NCI-H2227 (cell line): ENCODE data around the gene PNPLA7.

Experiments
- DNase-seq: peaks from one replicate; lab custom pipeline; 2025; ENCODE audit not compliant: unreplicated experiment; lab: John Stamatoyannopoulos, UW

PNPLA7 gene

DNA sequence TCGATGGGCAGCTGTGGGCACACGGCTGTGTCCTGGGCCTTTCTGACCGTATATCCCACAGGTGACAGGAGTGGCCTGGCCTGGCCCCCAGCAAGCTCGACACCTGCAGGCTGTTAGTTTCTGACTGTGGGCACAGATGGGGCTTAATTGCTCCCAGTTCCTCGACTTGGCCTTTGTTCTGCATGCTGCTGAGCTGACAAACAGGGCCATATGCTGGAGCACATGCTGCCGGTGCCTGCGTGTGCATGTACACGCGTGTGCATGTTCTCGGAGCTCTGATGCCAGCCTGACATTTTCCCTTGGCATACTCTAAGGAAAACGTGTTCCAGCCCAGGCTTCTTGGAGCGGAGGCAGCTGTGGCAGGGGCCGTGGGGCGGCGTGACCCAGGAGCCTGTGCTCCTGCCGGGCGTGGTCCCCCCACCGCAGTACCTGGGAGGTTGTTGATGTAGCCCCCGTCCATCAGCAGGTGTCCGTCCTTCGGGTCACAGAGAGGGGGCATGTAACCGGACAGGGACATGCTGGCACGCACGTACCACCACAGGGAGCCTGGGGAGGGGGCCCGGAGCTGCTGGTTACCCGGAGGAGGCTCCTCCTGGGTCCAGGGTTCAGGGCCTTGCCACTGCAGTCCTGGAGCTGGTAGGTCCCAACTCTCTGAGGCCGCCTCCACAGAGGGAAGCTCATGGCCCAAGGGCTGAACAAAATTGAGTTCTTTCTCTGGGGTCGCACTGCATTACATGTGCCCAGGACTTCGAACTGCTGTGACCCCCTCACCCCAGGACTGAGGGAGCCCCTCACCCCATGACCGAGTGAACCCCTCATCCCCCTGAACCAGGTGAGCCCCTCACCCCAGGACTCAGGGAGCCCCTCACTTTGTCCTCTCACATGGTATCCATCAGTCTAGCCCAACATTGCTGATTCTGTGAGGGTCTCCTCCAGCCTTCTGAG lies 86.9 kb downstream of the PNPLA7 start:
- no peak for DNase-seq

DNA sequence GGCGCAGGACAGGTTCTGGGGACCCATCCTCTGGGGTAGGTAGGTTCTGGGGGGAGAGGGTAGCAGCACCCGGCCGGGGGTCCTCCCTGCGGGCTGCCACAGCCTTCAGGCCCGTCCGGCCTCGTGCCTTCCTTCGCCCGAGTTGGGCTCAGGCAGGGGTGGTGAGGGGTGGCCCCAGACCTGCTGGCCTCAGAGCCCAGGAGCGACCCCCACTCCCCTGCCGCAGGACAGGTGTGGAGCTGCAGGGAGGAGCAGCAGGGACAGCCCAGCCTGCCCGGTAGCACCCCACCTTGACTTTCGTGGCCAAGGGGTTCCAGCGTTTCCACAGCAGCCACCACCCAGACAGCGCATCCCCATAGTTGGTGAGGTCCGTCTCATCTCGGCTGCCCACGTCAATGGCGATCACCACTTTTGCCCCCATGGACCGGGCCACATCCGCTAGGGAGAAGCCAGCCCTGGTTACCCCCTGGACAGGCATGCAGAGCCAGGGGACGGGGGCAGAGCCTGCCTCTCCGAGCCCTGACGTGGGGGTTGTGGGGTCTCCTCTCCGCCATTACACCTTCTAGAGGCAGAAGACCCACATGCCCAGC lies 87.7 kb downstream of the PNPLA7 start:
- DNase-seq, result no peak

DNA sequence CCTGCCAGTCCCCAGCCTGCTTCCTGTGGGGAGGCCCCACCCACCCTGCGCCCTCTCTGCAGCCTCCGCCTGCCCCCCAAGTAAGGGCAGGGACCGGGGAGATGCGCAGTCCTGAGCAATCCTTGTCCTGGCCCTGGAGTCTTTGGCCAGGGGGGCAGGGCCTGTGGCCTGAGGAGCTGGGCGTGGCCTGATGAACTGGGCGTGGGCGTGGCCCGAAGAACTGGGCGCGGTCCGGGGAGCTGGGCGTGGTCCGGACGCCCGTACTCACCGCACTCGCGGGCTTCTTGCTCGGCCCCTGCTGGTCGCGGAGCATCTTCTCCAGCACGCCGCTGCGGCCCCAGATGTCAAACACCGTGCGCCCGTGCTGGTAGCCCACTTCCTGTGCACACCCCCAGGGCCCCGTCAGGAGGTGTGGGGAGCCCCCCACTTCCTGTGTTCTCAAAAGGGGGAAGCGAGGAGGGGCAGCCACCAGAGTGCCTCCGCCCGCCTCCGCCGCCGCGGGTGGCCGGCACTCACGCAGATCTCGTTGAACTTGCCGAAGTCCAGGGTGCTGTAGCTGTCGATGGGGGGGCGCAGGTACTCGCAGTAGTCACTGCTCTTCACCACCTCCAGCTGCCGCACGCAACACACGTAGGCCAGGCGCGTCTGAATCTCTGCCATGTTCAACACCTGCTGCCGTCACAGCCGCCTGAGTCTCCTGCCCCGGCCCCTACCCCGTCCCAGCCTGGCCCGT lies 88.4 kb downstream of the PNPLA7 start:
- DNase-seq, result no peak

DNA sequence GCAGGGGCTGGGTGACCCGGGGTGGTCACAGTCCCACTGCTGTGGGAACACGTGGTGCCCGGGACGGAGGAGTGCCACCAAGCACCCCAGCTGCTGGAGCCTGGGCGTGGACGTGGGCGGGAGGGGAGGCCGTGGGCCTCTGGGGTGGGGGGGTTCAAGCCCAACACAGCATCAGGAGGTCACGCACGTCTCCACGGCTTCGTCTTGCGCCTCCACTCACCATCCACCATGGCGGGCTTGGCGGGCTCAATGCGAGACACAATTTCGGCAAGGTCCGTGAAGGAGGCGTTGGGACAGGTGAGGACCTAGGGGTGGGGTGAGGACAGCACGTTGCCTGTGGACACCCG lies 88.9 kb downstream of the PNPLA7 start:
- DNase-seq, result no peak

DNA sequence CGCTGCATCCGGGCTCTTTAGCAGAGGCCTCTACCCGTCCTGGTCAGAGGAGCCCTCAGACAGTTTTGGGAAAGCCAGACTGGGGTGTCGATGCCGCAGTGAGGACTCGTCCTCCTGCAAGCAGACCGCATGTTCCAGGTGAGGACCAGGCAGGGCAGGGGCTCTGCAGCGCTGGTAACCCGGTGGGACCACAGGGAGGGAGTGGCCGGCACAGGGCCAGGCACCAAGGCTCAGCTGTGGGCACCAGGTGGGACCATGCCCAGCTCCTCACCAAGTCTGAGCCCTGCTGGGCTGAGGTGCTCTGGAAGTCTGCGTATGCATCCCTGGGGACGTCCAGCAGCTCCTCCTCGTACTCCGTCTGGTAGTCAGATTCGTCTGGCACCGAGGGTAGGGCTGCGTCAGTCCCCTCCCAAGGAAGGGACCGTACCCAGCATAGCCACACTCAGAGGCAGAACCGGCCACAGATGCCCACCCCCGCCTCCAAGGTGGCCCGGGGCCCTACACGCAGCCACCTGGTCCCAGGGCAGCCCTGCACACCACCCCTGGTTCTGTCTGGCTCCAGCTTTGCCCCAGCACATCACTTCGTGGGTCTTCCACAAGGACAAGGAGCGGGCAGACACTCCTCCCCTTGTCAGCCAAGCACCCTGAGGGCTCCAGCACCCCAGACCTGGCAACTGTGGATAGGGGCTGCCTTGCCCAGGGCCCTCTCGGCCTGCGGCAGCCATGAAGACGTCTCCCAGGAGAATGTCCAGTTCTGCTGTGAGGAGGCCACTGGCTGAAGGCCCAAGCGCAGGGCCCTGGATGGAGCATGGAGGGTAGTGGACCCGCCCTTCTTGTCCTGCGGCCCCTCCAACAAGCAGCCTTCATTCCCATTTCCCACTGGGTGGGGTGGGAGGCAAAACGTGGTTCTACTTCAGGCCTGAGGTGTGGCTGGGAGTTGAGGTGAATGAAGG lies 89.6 kb downstream of the PNPLA7 start:
- DNase-seq, result no peak

DNA sequence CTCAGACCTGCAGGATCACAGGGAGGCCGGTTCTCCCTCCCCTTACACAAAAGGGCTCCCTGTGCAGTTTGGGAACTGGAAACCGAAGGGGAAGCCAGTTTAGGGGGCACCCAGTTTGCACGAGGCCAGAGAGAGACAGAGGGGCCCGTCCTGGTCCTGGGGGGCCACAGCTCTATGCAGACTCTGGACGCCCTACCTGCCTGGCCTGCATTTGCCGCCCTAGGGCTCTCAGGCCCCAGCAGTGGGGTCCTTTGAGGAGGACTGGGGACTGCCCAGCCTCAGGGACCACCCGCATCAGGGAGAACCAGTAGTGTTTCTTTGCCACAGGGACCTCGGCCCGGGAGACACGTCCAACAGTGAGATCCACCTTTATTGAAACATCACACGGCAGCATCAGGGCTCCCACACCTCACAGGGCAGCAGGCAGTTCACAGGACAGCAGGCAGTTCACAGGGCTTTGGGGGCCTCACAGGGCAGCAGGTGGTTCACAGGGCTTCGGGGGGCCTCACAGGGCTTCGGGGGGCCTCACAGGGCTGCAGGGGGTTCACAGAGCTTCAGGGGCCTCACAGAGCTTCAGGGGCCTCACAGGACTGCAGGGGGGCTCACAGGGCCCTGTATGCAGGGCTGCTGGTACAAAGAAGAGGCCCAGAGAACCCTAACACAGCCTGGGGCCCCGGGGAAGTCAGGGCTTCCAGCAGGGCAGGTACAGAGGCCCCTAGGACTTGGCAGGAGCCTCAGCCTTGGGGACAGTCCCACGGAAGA lies 90.4 kb downstream of the PNPLA7 start:
- no peak for DNase-seq

DNA sequence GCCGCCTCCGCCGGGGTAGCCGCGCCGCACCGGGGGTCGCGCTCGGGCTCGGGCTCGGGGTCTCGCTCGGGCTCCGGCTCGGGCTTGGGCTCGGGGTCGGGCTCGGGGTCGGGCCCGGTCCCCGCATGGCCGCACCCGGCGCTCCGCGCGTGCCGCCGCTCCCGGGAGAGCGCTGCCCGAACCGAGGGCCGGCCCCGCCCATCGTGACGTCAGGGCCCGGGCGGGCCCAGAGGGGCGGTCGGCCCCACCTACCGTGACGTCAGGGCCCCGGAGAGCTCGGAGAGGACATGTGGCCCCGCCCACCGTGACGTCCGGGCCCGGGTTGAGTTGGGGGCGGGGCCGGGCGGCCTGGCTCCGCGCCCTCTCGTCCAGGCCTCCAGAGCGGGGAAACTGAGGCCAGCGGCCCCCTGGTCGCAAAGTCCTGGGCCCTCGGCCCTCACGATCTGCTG lies 91.0 kb downstream of the PNPLA7 start, which contains the start of gene NSMF:
NSMF (minus strand) TSS at position 183 of the 449 bp plus-strand sequence. CDS start 232 bp downstream, outside the sequence.
- DNase-seq, result peak; percentile 94

DNA sequence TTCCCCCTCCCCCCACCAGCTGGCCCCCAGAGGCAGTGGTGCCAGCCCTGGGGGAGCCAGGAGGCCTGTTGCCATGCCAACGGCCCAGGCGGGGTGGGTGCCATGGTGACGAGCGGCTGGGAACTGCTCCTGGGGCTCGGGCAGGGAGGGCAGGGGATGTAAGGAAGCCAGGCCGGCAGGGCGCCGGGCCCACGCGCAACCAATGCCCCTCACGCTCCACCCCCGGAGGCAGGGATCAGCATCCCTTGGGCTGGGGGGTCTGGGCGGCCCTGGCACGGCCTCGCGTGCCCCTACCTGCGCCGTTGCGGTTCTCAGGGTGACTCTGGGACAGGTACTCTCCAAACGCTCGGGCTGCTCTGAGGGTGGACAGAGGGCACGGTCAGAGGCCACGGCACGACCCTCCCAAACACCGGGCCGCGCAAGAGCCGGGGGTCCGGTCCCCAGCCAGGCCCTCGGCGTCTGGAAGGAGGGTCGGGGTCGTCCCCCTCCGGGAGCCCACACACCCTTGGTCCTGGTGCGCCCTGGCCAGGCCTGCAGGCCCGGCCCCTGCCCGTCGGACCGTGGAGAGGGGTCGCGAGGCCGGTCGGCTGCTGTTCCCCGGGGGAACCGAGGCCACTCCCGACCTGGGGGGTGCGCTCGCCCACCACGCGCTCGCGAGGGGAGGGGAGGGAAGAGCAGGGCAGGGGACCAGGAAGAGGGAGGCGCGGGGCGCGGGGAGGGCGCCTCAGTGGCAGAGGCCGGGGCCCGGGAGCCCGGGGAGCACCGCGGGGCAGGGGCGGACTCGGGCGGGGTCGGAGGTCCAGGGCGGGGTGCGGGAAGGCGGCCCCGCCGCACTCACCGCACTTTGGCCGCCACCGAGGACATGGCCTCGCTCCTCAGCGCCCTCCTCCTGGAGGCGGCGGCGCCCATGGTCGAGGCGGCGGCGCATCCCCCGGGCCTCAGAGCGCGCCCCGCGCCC lies 91.7 kb downstream of the PNPLA7 start:
- peak; percentile 61 for DNase-seq

DNA sequence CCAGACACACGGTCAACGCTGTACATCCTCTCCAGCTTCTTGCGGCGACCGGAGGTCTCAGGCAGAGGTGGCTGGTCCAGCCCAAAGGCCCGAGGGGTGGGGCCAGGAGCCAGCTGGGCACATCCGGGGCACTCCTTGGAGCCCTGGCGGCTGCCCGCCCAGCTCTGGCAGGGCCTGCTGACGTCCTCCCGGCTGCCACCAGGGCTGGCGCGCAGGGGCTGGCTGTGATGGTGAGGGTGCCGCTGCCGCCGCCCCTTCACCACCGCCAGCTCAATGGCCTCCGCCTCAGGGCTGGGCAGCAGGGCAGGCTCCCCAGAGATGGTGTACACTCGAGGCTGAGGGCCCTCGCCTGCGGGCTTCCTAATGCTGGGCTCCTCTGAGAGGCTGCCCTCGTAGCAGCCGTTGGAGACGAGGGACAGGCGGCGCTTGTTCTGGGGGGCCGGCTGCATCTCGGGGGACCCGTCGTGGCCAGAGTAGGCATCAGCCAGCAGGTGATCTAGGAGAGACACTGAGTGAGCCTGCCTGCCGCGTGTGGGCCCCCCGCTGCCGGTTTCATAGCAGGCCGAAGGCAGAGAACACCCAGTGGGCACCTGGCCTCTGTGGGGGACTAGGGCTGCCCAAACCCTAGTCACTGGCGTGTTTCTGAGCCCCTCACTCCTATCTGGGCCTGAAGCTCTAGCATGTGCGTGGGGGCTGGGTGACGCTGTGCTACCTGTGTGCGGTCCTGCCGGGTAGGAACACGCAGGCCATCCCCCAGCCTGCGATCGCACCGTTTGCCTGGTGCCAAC lies 92.6 kb downstream of the PNPLA7 start:
- no peak for DNase-seq

DNA sequence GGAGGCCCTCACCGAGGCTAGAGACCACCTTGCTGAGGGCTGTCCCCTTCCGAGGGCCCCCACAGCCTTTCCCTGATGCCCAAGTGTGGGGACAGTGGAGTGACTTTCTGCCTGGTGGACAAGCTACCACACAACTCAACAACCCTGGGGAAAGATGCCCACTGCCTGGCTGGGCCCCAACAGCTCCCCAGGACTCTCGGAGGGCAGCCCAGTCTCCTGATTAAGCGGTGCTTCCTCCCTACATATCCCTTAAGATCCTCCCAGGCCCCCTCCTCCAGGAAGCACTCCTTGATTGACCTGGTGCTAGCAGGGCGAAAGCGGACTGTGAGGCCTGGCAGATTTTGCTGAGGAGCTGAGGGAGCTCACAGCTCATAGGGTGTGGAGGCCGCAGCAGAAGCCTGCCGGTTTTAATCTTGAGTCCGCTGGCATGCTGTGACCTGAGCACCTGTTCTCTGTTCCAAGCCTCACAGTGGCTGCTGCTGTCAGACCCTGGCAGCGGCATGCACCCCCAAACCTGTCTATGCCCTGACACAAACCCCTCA lies 93.3 kb downstream of the PNPLA7 start:
- no peak for DNase-seq

DNA sequence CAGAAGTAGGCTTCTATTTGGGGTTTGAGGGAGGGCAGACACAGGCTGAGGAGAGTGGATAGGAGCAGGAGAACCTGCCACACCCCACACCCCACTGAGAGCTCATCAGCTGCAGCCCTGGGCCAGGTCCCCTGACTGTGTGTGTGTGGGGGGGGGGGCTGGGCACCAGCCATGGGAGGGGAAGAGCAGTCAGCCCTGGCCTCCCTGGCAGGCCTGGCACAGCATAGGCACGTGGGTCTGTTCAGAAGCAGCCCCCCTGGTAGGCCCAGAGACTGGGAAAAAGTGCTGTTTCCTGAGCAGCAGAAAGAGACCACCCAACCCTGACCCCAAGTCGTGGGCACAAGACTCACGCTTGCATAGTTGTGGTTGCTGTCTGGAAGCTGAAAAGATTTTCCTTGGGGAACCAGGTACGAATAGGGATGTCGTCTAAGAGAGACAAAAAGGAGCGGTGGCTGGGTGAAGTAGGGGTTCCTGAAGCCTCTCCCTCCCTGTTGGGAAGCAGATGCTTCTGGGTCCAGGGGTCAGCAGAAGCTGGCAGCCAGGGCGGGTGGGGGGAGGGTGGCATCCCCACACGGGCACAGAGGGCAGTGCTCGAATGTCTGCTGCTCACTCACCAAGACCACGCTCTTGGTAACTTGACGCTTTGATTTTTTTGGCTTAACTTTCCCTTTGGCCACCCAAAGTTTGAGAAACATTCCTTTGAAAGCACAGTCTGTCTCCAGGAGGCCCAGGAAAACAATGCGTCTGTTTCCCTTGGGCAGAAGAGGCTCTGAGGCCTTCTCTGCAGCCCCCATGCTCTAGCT lies 93.9 kb downstream of the PNPLA7 start:
- no peak for DNase-seq

DNA sequence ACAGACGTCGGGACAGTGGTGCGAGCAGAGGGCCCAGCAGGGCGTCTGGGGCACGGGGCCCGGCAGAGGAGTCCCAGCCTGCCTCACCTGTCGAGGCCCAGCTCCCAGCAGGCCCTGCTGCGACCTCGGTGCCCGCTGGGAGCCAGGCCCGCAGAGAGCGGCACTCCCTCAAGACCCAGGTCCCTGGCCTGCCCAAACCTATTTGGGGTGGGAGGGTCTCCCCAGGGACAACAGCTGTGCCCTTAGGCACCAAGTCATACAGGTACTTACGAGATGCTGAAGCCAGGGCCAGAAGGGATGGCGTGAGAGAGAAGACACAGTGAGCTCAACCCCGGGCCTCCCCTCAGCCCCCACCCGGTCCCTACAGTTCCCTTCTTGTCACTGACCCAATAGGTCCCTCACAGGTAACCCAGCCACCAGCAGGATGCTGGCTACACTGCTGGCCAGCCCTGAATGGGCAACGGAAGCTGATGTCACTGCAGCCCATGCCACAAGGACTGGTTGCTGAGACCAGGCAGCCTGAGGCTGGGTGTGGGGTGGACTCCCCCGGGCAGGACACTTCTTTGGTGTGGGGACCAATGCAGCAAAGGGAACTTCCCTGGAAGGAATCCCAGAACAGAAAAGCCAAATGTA lies 94.7 kb downstream of the PNPLA7 start:
- DNase-seq, result no peak

DNA sequence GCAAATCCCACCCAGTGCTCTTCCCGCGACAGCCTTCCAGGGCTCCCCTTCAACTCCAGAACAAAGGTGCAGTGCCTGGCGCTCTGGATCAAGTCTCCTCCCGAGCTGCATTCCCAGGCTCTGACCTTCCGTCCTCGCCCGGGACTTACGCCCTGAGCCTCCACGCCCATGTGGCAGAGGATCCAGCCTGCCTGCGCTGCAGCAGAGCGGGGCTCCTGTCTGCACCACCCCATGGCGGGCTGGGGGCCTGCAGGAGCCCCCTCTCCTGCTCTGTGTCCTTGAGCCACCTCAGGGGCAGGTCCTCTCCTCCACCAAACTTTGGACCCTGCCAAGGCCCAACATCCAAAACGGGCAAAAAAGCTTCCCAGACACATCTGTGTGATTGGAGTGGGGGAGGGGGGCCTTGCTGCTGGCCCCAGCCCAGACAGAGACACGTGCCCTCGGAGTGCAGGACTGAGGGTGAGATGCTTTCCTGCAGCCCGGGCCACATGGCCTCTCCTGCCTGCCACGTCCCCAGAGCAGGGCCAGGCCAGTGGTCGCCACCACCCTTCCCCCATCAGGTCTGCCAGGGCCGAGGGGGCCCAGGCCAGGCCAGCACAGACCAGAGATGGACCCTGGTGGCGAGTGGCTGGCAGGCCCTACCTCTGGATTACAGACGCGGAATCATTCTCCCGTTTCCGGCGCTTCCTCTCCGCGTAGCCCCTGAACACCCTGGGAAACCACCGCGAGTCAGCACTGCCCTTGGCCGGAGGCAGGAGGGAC lies 95.4 kb downstream of the PNPLA7 start:
- no peak for DNase-seq

DNA sequence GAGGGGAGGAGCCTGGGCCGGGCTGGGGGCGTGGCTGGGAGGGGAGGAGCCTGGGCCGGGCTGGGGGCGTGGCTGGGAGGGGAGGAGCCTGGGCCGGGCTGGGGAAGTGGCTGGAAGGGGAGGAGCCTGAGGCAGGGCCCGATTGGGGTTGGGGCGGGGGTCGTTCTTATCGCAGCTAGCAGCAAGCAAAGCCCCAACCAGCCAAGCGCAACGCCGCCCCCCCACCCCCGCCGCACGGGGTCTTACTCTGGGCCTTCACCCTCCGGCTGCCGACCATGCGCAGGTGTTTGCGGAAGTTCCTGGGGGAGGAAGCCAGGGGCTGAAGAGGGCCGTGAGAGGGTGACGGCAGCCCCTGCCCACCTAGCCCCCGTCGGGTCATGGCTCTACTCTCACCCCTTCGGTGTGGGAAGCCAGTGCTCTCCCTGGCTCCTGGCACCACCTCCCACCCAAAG lies 96.0 kb downstream of the PNPLA7 start:
- no peak for DNase-seq

DNA sequence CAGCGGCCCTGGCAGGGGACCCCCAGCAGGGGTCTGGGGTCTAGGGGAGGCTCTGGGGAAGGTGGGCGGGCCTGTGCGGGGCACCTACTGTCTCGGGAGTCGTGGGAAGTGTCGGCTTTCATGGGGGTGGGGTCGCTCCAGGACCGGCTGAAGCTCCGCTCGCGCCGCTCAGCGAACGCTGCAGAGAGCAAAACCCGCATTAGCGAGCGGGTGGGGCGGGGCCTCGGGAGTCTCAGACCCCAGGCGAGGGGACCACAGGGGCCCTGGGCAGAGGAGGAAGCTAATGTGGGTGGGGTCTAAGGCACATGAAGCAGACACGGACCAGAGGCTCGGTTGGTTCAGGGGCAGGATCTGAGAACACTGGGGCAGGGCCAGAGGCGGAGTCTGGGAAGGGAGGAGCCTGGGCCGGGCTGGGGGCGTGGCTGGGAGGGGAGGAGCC lies 96.5 kb downstream of the PNPLA7 start:
- no peak for DNase-seq
